Mesenchymal stem cell (in vitro differentiated cells and primary cell): Measurements from ENCODE around the gene DDX6.
A peak's percentile ranks its signal among the peaks of the same experiment; 100 is the strongest.
"Not testable (repeated sequence)": the region's sequence is repeated elsewhere in the genome, so short reads cannot be mapped to it uniquely, and the experiment has no call there.

ENCODE experiments used
- DNase-seq: peaks from one replicate; pipeline ENCODE4 v3.0.0-alpha.2; 2013
- H2AFZ ChIP-seq: one replicate; pipeline ENCODE4 v1.6.1; 2013; ENCODE audit warnings: low read depth, mild to moderate bottlenecking, control low read depth, inconsistent platforms, low read length, moderate library complexity
- H2AK5ac ChIP-seq: 2 replicates; pipeline ENCODE4 v1.6.1; 2013; ENCODE audit warnings: low read length, moderate library complexity, mild to moderate bottlenecking, inconsistent platforms; ENCODE audit not compliant: severe bottlenecking
- H2BK120ac ChIP-seq: one replicate; pipeline ENCODE4 v1.6.1; 2013; ENCODE audit warnings: low read depth, mild to moderate bottlenecking, inconsistent platforms, low read length, moderate library complexity
- H2BK12ac ChIP-seq, 2 experiments: one replicate each; pipeline ENCODE4 v1.6.1; 2013; ENCODE audit warnings: inconsistent platforms in 2 of 2, low read length in 2 of 2, mild to moderate bottlenecking in 2 of 2, moderate library complexity in 2 of 2, control low read depth in 1 of 2
- H2BK15ac ChIP-seq: one replicate; pipeline ENCODE4 v1.6.1; 2013; ENCODE audit warnings: mild to moderate bottlenecking, low read depth, inconsistent platforms; ENCODE audit not compliant: poor library complexity, severe bottlenecking
- H2BK5ac ChIP-seq: 2 replicates; pipeline ENCODE4 v1.6.1; 2013; ENCODE audit warnings: low read depth, mild to moderate bottlenecking, low read length, control low read depth, inconsistent platforms; ENCODE audit not compliant: poor library complexity, severe bottlenecking
- H3K14ac ChIP-seq, 2 experiments: one replicate each; pipeline ENCODE4 v1.6.1; 2013; ENCODE audit warnings: inconsistent platforms in 2 of 2, low read length in 2 of 2, control low read depth in 1 of 2, mild to moderate bottlenecking in 1 of 2, moderate library complexity in 1 of 2
- H3K18ac ChIP-seq, 2 experiments: one replicate each; pipeline ENCODE4 v1.6.1; 2013; ENCODE audit warnings: inconsistent platforms in 2 of 2, low read length in 2 of 2, control low read depth in 1 of 2, low read depth in 1 of 2, mild to moderate bottlenecking in 1 of 2
- H3K23ac ChIP-seq, 2 experiments: one replicate each; pipeline ENCODE4 v1.6.1; 2013; ENCODE audit warnings: inconsistent platforms in 2 of 2, low read length in 2 of 2, mild to moderate bottlenecking in 2 of 2, moderate library complexity in 2 of 2, control low read depth in 1 of 2
- H3K27ac ChIP-seq: 2 replicates; pipeline ENCODE4 v1.5.1; 2013; ENCODE audit warnings: mild to moderate bottlenecking, moderate library complexity, low read length, control low read depth, inconsistent platforms; ENCODE audit not compliant: poor library complexity, severe bottlenecking
- H3K27me3 ChIP-seq, 2 experiments: 2 replicates each; pipeline versions ENCODE4 v1.6.1 to v1.7.0; 2013; ENCODE audit warnings: low read length in 2 of 2, mild to moderate bottlenecking in 2 of 2, moderate library complexity in 2 of 2, control low read depth in 1 of 2, inconsistent platforms in 1 of 2; ENCODE audit not compliant: control insufficient read depth in 1 of 2, insufficient read depth in 1 of 2
- H3K36me3 ChIP-seq, 2 experiments: 2 replicates each; pipeline versions ENCODE4 v1.6.1 to v1.7.0; 2013; ENCODE audit warnings: low read length in 2 of 2, control low read depth in 1 of 2, inconsistent platforms in 1 of 2, low read depth in 1 of 2, mild to moderate bottlenecking in 1 of 2; ENCODE audit not compliant: insufficient read depth in 2 of 2, control insufficient read depth in 1 of 2
- H3K4ac ChIP-seq, 2 experiments: one replicate each; pipeline ENCODE4 v1.6.1; 2013; ENCODE audit warnings: inconsistent platforms in 2 of 2, low read length in 2 of 2, mild to moderate bottlenecking in 2 of 2, moderate library complexity in 2 of 2, control low read depth in 1 of 2, low read depth in 1 of 2
- H3K4me1 ChIP-seq: 2 replicates; pipeline ENCODE4 v1.6.1; 2013; ENCODE audit warnings: low read depth, low read length, control low read depth; ENCODE audit not compliant: control insufficient read depth, insufficient read depth
- H3K4me2 ChIP-seq: 2 replicates; pipeline ENCODE4 v1.6.1; 2013; ENCODE audit warnings: low read length, mild to moderate bottlenecking, inconsistent platforms; ENCODE audit not compliant: poor library complexity, severe bottlenecking
- H3K4me3 ChIP-seq, 2 experiments: 2 replicates each; pipeline versions ENCODE4 v1.5.1 to v1.7.0; 2013; ENCODE audit warnings: low read length in 2 of 2, mild to moderate bottlenecking in 2 of 2, control low read depth in 1 of 2, low read depth in 1 of 2; ENCODE audit not compliant: insufficient read depth in 1 of 2
- H3K79me1 ChIP-seq: replicated peaks from 2 replicates; pipeline ENCODE4 v1.6.1; 2013; ENCODE audit warnings: mild to moderate bottlenecking, control low read depth, low read length, inconsistent platforms; ENCODE audit not compliant: poor library complexity, severe bottlenecking
- H3K9ac ChIP-seq: 2 replicates; pipeline ENCODE4 v1.7.0; 2013; ENCODE audit warnings: mild to moderate bottlenecking, low read length, moderate library complexity
- H3K9me3 ChIP-seq: 2 replicates; pipeline ENCODE4 v1.7.0; 2013; ENCODE audit warnings: mild to moderate bottlenecking, low read length; ENCODE audit not compliant: control insufficient read depth
- H4K8ac ChIP-seq: one replicate; pipeline ENCODE4 v1.6.1; 2013; ENCODE audit warnings: inconsistent platforms, mild to moderate bottlenecking, low read length, moderate library complexity
- H4K91ac ChIP-seq: one replicate; pipeline ENCODE4 v1.6.1; 2013; ENCODE audit warnings: mild to moderate bottlenecking, low read length, inconsistent platforms
- WGBS: methylation state at CpG from one replicate; pipeline ENCODE4 v1.1.7; 2013; ENCODE audit warnings: mixed read lengths; 5-methylcytosine and 5-hydroxymethylcytosine counted together

The DDX6 gene

GRCh38 chr11:118717221-118717620 is 73.7 kb downstream of the DDX6 start:
- H3K18ac ChIP-seq, H3K4me1 ChIP-seq, H2BK12ac ChIP-seq, DNase-seq, H2AFZ ChIP-seq, H4K91ac ChIP-seq, H3K36me3 ChIP-seq, H3K9ac ChIP-seq, H2AK5ac ChIP-seq, H4K8ac ChIP-seq, H3K27ac ChIP-seq, H3K79me1 ChIP-seq, H2BK5ac ChIP-seq, H3K27me3 ChIP-seq, H3K14ac ChIP-seq, H3K23ac ChIP-seq, H2BK15ac ChIP-seq, H2BK120ac ChIP-seq, H3K4me3 ChIP-seq, H3K9me3 ChIP-seq, H3K4me2 ChIP-seq, H3K4ac ChIP-seq: not testable (repeated sequence)
- WGBS, result 74% methylated on average over 5 of the region's 6 CpGs

- H3K4me2 ChIP-seq, result no peak overlapping the region
- peaks cover 2% of the 10 kb centered on the region for H3K4me1 ChIP-seq
- H2AK5ac ChIP-seq, result no peak overlapping the region
- no peak overlapping the region for H4K8ac ChIP-seq
- H2BK15ac ChIP-seq, result no peak overlapping the region
- no peak overlapping the region for H3K23ac ChIP-seq
- 66% methylated on average over 2 of the region's 4 CpGs for WGBS
- no peak overlapping the region for H3K14ac ChIP-seq
- no peak overlapping the region for H3K9ac ChIP-seq
- H3K27ac ChIP-seq, result no peak overlapping the region
- no peak overlapping the region for H4K91ac ChIP-seq
- H2BK120ac ChIP-seq, result no peak overlapping the region
- H3K4ac ChIP-seq, result no peak overlapping the region
- H3K36me3 ChIP-seq, result no peaks in the 10 kb centered on the region
- H2AFZ ChIP-seq, result no peak overlapping the region
- peak overlapping the region; percentile 29 to 40 for H3K18ac ChIP-seq
- no peak overlapping the region for H2BK12ac ChIP-seq
- no peaks in the 10 kb centered on the region for H3K9me3 ChIP-seq
- no peak overlapping the region for H3K4me3 ChIP-seq
- H3K27me3 ChIP-seq, result no peaks in the 10 kb centered on the region
- H3K79me1 ChIP-seq, result no peaks in the 10 kb centered on the region
- no peak for DNase-seq
- no peak overlapping the region for H2BK5ac ChIP-seq
Observed at GRCh38 chr11:118715837-118716260, 75.1 kb downstream of the DDX6 start.

GRCh38 chr11:118715245-118715831 is 75.6 kb downstream of the DDX6 start:
- Histone ChIP-seq H3K18ac (peak overlapping the region in 1 of 2 experiments; percentile 29), H3K4ac (no peak overlapping the region), H4K91ac (no peak overlapping the region), H2BK15ac (no peak overlapping the region), H3K9me3 (no peaks in the 10 kb centered on the region), H2BK120ac (peak overlapping the region; percentile 5), H3K4me3 (no peak overlapping the region), H3K4me2 (no peak overlapping the region), H3K27me3 (no peaks in the 10 kb centered on the region), H4K8ac (peak overlapping the region; percentile 41), H3K27ac (no peak overlapping the region), H3K4me1 (peaks cover 2% of the 10 kb centered on the region), H3K79me1 (no peaks in the 10 kb centered on the region), H2AK5ac (no peak overlapping the region), H3K9ac (no peak overlapping the region), H2BK12ac (no peak overlapping the region), H2AFZ (no peak overlapping the region), H3K23ac (no peak overlapping the region), H3K36me3 (no peaks in the 10 kb centered on the region), H3K14ac (no peak overlapping the region), H2BK5ac (no peak overlapping the region)
- peak; percentile 23 for DNase-seq
- WGBS, result 72% methylated on average over 3 of the region's 5 CpGs

GRCh38 chr11:118714816-118715215 is 76.1 kb downstream of the DDX6 start:
- Histone ChIP-seq H3K9me3 (no peaks in the 10 kb centered on the region), H4K8ac (peak overlapping the region; percentile 41), H4K91ac (no peak overlapping the region), H3K18ac (no peak overlapping the region), H3K27me3 (no peaks in the 10 kb centered on the region), H2BK5ac (no peak overlapping the region), H3K79me1 (no peaks in the 10 kb centered on the region), H3K14ac (no peak overlapping the region), H3K4me3 (no peak overlapping the region), H3K9ac (no peak overlapping the region), H3K23ac (no peak overlapping the region), H3K36me3 (no peaks in the 10 kb centered on the region), H3K4ac (no peak overlapping the region), H3K27ac (no peak overlapping the region), H2BK120ac (no peak overlapping the region), H2AFZ (no peak overlapping the region), H3K4me2 (no peak overlapping the region), H3K4me1 (peaks cover 2% of the 10 kb centered on the region), H2BK15ac (no peak overlapping the region), H2AK5ac (no peak overlapping the region), H2BK12ac (no peak overlapping the region)
- no peak for DNase-seq
